Parathyroid adenoma (tissue), 2 donors: ENCODE data around the gene NR1I3.

ENCODE experiments used
- H2AFZ ChIP-seq: fragments of 300-600 bp; sonication (generic); one replicate; pipeline ENCODE4 v1.7.0; 2017; ENCODE audit warnings: antibody characterized with exemption, mild to moderate bottlenecking
- H3K27ac ChIP-seq: fragments of 300-600 bp; sonication (generic); one replicate; pipeline ENCODE4 v1.7.0; 2017
- H3K27me3 ChIP-seq: fragments of 300-600 bp; sonication (generic); one replicate; pipeline ENCODE4 v1.7.0; 2017; ENCODE audit warnings: low read length; ENCODE audit not compliant: control insufficient read depth, insufficient read depth
- H3K36me3 ChIP-seq: fragments of 300-600 bp; sonication (generic); one replicate; pipeline ENCODE4 v1.7.0; 2017; ENCODE audit warnings: low read length; ENCODE audit not compliant: control insufficient read depth, insufficient read depth
- H3K4me1 ChIP-seq: fragments of 300-600 bp; sonication (generic); one replicate; pipeline ENCODE4 v1.7.0; 2017; ENCODE audit warnings: control low read depth
- H3K4me2 ChIP-seq: fragments of 300-600 bp; sonication (generic); one replicate; pipeline ENCODE4 v1.7.0; 2017; ENCODE audit warnings: low read length
- H3K4me3 ChIP-seq: fragments of 300-600 bp; sonication (generic); one replicate; pipeline ENCODE4 v1.7.0; 2017; ENCODE audit warnings: low read depth, low read length
- H3K79me2 ChIP-seq: fragments of 300-600 bp; sonication (generic); one replicate; pipeline ENCODE4 v1.7.0; 2017; ENCODE audit warnings: control low read depth
- H3K9ac ChIP-seq: fragments of 300-600 bp; sonication (generic); one replicate; pipeline ENCODE4 v1.7.0; 2017; ENCODE audit warnings: mild to moderate bottlenecking
- H3K9me3 ChIP-seq: fragments of 300-600 bp; sonication (generic); one replicate; pipeline ENCODE4 v1.7.0; 2017; ENCODE audit warnings: low read length; ENCODE audit not compliant: control insufficient read depth
- CTCF ChIP-seq: fragments of 300-600 bp; sonication (generic); IDR thresholded peaks from one replicate; pipeline ENCODE4 v1.7.0; 2017; ENCODE audit warnings: antibody characterized with exemption, mild to moderate bottlenecking
- donor health status: primary hyperparathyroidism.

NR1I3 gene

DNA sequence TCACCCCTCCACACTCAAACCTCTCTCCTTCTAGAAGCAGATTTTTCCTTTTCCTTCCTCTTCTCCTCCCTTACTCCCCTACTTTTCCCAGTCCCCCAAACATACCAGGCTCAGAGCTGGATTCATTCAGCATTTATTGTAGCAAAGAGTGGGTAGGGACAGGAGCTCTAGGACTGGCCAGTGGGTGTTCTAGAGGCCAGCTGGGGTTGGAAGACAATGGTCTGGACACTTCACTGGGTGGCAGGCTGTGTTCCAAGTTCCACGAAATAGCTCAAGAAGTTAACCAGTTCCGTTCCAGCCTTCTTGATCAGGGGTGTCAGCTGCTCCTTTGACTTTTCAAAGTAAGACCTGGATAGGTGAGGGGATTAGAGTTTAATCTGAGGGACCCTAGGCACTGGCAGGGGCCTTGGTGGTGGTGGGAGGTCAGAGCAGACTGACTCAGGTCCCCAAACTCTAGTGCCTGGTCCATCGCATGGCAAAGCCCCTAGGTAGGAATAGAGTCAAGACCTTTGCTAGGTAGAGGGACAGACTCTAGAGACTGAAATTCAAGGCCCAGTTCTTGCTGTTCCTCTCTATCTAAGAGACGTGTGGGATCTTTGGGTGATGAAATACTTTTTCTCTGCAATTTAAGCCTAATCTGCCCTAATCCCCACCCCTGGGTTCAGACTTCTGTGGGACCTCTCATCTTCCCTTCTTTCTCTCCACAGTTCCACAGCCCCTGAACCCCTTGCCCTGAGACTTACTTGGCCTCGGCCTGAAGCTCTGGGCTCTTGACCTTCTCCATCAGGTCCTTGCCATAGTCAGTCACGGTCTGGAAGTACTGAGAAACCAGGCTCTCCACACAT lies 15.6 kb downstream of the NR1I3 start:
- TF ChIP-seq CTCF = no peak
- no peak overlapping the region for H2AFZ ChIP-seq

DNA sequence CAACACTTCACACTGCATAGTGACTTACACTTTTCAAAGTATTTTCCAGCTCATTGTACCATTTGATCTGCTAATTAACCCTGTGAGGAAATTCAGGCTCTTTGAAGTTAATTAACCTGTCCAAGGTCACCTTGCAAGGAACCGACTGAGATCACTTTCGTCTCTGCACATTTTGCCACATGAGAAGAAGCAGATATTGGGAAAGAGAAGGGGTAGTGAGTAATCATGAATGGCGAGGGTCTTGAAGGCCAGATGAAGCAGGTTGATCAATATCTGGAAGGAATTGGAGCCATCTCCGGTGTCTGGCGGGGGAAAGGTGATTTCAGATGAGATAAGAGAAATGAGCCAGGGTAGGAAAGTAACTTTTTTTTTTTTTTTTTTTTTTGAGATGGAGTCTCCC lies 18.0 kb downstream of the NR1I3 start:
- H3K9me3 ChIP-seq = no peaks in the 10 kb centered on the region
- TF ChIP-seq CTCF = no peak
- H3K27ac ChIP-seq = no peak overlapping the region
- H2AFZ ChIP-seq = peak overlapping the region; percentile 28
- no peaks in the 10 kb centered on the region for H3K27me3 ChIP-seq
- H3K4me1 ChIP-seq = peaks cover 4% of the 10 kb centered on the region
- no peak overlapping the region for H3K9ac ChIP-seq
- H3K4me2 ChIP-seq = no peak overlapping the region
- no peaks in the 10 kb centered on the region for H3K36me3 ChIP-seq
- H3K79me2 ChIP-seq = no peaks in the 10 kb centered on the region
- no peak overlapping the region for H3K4me3 ChIP-seq

More for the DNA sequence above, 15.6 kb downstream of the NR1I3 start:
- Histone ChIP-seq H3K9ac (no peak overlapping the region), H3K4me2 (no peak overlapping the region), H3K9me3 (no peaks in the 10 kb centered on the region), H3K79me2 (no peaks in the 10 kb centered on the region), H3K27me3 (no peaks in the 10 kb centered on the region), H3K27ac (no peak overlapping the region), H3K4me1 (peaks cover 9% of the 10 kb centered on the region), H3K4me3 (no peak overlapping the region), H3K36me3 (no peaks in the 10 kb centered on the region)

- Histone ChIP-seq H2AFZ (no peak overlapping the region), H3K36me3 (no peaks in the 10 kb centered on the region), H3K79me2 (no peaks in the 10 kb centered on the region), H3K4me1 (peaks cover 4% of the 10 kb centered on the region), H3K27me3 (no peaks in the 10 kb centered on the region), H3K9ac (no peak overlapping the region), H3K4me2 (no peak overlapping the region), H3K27ac (no peak overlapping the region), H3K9me3 (no peaks in the 10 kb centered on the region), H3K4me3 (no peak overlapping the region)
- no peak for TF ChIP-seq CTCF
Observed at GRCh38 chr1:161219078-161219892, 18.7 kb downstream of the NR1I3 start.

DNA sequence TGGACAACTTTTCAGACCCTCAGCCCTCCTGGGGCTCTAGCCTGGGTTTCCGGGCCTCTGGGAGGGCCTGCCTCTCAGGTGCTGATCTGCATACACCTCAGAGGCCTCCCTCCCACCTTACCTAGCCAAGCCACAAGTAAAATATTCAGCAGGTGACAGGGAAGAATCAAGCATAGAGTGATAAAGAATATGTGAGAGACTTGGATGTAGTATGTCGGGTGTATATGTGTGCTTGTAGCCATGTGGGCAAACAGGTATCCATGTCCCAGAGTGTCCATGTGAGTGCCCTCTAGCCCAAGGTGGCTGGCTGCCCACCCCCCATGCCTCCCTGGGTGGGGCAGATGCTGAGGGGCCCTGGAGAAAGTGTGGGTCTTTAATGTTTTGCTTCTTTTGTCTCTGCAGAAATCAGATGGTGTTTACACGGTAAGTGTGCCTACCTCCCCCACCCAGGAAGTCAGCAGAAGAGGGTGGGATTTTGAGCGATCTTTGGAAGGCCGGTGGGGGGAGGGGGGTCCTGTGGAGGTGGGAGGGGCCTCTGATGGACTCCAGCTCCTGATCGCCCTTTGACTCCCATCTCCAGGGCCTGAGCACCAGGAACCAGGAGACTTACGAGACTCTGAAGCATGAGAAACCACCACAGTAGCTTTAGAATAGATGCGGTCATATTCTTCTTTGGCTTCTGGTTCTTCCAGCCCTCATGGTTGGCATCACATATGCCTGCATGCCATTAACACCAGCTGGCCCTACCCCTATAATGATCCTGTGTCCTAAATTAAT lies 19.5 kb downstream of the NR1I3 start:
- Histone ChIP-seq H3K79me2 (no peaks in the 10 kb centered on the region), H3K4me2 (no peak overlapping the region), H3K36me3 (no peaks in the 10 kb centered on the region), H3K9ac (no peak overlapping the region), H3K4me3 (no peak overlapping the region), H2AFZ (no peak overlapping the region), H3K27me3 (no peaks in the 10 kb centered on the region), H3K4me1 (peaks cover 4% of the 10 kb centered on the region), H3K27ac (no peak overlapping the region), H3K9me3 (no peaks in the 10 kb centered on the region)
- no peak for TF ChIP-seq CTCF
